DMS79 treated with DMSO at 0.1 percent for 48 hours (cell line): ENCODE results near the gene IGFBP5.
A peak's percentile ranks its signal among the peaks of the same experiment; 100 is the strongest.

ENCODE experiments used
- DNase-seq: peaks from one replicate; lab custom pipeline; 2025; lab: John Stamatoyannopoulos, UW

Gene IGFBP5

DNA sequence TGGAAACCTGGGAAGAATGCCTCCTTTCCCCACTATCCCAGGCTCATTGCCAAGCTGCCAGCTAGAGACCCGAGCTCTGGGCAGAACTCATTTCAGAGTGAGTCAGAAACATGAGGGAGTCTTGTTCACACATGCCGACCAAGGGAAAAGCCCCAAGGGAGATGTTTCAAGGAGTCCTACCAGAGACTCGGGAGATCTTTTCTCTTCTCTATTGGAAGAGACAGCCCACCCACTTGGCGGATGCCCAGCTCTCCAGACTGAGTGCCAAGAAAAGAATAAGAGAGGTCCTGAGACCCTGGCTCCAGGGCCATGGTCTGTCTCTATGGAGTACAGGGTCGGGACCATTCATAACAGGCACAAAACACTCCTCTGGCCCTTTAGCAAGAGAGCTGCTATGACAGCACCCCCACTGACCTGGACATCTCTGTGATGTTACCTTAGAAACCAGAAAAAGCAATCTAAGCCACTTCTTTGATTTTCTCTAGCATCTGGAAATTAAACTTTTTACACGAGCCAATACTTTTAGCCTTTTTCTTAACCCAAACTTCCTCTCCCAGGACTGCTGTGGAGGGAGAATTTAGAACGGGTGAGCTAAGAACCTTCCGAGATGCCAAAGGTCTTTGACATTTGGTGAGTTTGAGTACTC lies 18.5 kb upstream of the IGFBP5 start:
- DNase-seq = peak; percentile 87

DNA sequence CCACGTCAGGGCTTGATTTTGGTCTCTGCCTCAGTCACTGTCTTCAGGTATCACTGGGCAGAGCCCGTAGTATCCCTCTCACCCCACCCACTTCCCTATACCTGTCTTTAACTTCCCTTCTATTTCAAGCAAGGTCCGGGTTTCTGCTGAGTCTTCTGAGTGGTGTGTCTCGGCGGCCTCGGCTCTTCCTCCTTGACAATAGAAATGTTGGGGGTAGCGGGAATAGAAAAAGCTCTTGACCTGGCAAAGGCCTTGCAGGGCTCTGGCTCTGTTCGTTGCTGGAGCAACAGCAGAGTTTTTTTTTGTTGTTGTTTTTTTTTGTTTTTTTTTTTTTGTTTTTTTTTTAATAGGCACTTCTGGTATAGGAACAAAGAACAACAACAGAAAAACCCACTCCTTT lies 16.0 kb upstream of the IGFBP5 start:
- DNase-seq = no peak

DNA sequence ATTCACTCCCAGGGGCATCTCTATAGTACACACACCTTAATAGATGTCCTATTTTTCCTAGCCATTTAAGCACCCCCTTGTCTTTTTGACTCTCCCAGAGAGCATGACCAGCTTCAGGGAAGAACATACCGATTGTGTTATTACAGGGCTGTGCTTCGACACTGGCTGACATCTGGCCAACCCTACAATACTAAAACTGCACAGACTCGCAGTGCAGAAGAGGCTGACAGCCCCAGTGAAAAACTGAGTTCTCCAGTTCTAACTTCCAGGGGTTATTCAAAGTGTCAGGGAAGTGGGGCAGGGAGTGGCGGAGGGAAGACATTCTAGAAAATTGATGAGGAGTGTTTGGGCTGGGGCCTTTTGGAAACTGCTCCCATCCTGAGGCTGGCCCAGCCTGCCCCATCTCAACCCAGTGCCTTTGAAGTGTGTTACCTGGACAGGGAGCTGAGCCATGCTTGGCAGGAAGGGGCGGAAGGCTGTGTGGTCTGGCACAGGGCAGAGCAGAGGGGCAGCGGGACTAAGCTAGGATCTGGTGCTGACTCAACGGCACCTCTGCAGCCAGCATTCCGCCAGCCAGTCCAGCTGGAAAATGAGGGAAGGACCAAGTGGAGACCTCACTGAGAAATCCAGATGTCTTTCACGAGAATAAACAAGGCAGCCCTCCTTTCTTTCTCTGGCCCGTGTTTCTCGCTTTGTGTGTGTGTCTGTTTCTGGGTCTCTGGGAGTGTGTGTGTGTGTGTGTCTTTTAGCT lies 15.4 kb upstream of the IGFBP5 start:
- no peak for DNase-seq

DNA sequence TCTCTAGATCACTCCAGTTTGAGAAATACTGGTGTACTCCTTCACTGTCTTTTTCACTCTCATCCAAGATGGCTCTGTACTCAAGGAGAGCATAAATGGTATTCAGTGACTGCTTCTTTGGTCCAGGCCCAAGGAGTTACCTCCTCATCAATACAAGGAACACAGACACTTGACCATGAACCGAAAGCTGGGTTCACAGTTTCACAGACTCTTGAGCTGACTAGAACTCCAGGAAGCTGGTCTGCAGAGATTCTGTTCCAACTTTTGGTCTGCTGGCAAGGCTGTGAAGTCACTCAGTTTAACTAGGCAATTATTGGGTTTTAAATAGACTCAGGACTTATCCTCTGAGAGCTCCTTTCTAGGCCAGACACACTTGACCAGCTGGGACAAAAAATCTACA lies 7.4 kb upstream of the IGFBP5 start:
- no peak for DNase-seq

DNA sequence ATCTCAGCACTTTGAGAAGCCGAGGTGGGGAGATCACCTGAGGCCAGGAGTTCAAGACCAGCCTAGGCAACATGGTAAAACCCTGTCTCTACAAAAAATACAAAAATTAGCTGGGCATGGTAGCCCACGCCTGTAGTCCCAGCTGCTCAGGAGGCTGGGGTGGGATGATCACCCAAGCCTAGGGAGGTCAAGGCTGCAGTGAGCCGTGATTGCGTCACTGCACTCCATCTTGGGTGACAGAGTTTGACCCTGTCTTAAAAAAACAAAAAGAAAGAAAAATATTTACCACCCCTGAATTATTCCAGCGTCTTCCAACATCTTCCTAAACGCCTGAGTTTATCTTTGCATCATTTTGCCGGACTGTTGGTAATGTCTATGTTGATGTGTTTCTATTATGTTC lies 6.2 kb upstream of the IGFBP5 start:
- DNase-seq = no peak

DNA sequence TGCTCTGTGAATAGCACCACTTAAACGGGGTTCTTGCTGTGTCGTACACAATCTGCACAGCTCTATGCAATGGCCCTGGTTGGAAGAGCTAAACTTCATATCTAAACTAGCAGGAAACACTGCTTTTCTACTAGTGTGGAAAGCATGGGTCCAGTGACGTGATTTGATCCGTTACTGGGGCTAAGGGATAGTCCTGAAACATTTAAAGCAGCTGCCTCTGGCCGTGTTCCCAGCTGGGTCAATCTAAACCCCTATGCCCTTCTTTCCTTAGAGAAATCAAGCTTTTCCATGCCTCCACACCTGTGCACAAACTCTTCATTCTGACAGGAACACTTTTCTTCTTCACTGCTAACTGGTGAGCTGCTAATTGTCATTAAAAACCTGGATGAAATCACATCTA lies 5.4 kb upstream of the IGFBP5 start:
- DNase-seq = peak; percentile 67

DNA sequence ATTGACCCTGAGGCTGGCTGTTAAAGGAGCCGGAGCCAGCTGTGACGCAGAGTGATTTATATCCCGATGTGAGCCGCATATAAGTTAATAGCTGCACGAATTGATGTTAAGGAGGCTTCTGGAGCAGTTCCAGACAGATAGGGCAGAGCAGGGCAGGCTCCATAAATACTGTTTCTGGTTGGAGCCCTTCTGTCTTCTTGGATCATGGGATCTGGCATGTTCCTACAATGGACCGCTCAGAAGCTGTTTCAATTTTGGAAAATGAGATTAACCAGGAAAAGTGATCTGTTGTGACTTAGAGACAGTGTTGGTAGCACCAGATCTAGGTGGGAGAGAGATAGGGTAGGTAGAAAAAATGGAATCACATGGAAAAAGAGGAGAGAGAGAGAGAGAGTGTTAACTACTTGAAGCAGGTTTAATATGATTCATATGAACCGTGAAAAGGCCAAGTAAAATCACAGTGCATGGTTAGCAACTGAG lies 4.8 kb upstream of the IGFBP5 start:
- DNase-seq = peak; percentile 92

DNA sequence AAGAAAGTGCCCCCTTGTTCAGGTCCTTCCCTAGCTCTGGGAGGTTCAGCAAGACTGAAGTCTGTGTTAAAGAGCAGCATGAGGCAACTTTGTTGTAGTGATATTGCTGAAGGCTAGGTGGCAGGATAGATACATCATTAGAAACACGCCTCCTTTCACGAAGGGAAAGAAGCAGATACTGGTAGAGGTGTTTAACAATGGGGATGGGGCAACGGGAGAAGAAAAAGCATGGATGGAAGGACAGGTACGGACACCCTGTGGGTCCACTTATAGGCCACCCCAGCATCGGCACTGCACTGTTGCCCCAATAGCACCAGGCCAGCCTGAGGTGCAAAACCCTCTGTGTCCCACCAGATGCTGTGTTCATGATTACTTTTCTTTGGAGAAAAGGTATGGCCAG lies 3.5 kb upstream of the IGFBP5 start:
- DNase-seq = peak; percentile 73

DNA sequence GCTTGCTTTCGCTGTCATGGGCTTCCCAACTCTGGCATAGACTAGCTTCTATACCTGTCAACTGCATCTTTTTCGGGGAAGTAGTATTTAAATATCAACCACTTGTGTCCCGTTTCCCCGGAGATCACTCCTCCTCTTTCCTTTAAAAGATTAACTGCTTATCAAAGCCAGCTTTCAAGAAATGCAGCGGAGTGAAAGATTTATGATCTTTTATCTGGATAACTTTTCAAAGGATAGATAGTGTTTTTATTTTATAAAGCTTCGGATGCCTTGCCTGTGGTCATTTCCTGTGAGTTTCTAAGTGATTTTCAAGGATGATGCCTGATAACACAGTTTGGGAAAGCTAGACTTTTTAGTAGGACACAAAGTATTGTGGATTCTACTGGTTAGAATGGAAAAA lies 2.9 kb upstream of the IGFBP5 start:
- no peak for DNase-seq

DNA sequence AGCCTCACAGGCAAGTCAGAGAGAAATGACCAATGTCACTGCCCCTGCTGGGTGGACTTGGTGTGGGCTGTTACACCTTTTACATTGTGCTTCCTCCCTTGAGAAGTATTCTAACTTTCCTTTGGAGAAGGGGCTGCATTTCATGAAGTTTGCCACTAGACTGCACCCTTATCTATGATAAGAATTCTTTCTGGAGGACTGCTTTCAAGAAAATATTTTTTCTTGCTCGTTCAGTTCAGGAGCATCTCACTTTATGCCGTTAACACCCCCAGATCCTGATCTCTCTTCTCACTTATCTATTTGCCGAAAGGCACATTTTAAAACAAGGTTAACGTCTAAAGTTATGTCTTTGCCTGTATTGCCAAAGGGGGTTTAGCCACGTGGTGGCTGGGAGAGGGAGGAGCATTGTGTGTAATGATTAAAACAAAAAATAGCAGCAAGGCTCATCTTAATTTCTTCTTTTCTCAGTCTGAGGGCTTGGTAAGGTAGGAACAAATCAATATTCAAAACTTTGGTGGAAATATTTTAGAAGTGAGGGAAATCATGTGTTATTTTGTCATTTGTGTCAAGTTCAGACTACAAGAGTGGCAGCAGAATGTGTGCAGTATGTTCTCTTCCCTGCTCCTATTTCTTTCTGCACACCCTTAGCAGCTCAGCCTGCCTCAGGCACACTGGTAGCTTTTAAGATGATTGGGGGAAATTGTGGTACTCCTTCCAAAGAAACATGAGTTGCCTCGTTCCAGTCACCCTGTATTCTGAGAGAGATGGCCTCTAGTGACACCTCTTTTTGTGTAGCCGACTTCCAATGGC lies 1.6 kb upstream of the IGFBP5 start:
- DNase-seq = peak; percentile 59

DNA sequence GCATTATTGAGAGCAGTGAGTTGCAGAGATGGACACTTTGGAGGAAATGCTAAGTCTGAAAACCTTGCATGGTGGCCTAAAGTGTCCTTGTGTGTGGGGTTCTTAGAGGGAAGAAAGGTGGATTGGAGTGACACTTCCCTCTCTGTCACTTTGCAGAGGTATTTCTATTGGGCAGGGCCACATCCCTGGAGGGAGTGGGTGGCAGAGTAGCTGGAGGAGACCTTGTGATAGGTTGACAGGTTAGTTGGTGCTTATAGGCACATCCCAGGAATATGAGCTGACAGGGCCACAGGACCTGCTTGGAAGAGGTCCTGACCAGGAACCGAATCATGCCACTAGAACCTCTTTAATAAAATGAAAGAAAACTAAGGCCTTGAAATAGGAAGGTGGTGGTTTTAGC lies 972 bp upstream of the IGFBP5 start:
- no peak for DNase-seq

DNA sequence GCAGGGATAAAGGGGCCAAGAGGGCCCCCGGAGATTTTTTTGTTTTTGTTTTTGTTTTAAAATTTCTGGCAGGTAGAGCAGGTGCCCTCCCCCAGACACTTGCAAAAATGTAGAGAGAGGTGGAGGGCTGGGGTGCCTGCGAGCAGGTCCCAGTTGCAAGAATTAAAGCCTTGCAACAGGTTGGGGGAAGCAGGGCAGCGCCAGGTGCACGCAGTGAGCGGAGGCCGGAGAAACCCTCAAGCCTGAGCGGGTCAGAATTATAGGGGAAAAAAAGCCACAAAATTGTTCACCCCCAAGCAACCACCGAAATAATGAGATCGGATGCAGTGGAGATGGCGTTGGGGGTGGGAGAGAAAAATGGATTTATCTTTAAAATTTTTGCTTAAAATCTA lies 527 bp downstream of the IGFBP5 start:
- DNase-seq = peak; percentile 70

DNA sequence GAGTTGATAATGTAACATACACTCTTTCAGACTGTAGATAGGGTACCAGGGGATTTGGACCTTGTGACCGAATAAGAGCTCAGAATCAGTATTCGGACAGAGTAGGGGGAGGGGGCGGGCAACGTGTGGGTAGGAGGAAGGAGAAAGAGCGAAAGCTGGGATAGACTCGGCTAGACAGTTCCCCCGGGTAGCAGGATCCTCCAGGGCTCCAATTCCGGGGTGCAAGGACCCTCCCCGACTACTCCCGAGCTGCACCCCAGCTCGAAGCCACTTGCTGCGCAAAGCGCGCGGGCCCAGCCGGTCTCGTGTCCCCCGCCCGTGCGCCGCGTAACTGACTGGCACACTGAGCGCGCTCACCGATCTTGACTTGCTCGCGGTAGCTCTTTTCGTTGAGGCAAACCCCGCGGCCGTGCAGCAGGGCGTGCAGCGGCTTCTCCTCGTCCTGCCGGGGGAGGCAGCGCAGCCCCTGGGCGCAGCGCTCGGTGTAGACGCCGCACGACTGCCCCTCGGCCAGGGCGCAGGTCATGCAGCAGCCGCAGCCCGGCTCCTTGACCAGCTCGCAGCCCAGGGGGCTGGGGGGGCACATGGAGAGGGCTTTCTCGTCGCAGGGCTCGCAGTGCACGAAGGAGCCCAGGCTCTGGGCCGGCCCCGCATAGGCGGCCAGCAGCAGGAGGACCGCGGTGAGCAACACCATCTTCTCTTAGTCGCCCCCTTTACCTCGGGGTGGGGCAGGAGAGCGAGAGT lies 1.1 kb downstream of the IGFBP5 start:
- DNase-seq = peak; percentile 57

DNA sequence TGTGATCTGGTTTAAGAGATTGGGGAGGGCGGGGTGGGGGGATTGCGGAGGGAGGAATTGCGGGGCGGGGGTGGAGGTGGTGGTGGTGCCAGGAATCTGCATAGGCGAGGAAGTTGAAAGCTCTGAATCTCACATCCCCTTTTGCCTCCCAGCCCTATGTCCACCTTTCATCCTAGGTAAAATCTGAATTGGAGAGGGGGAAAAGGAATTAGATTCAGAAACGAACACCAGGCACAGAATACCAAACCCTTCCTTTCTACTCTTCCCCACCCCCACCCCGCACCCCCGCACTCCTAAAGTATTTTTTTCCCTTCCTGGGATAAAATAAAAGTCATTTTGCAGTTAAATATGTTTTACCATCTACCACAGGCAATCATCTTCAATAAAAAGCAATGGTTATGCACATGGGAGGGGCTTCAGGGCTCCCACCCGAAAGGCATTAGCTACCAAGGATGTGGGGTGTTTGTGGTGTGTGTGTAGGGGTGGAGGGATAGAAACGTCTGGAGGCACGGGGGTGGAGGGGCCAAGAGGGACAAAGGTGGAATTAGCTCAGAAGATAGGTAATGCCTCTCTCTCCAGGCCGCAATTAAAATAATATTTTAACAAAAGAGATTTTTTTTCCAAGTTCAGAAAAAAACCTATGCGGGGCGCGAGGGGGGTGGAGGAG lies 1.8 kb downstream of the IGFBP5 start:
- DNase-seq = peak; percentile 63

DNA sequence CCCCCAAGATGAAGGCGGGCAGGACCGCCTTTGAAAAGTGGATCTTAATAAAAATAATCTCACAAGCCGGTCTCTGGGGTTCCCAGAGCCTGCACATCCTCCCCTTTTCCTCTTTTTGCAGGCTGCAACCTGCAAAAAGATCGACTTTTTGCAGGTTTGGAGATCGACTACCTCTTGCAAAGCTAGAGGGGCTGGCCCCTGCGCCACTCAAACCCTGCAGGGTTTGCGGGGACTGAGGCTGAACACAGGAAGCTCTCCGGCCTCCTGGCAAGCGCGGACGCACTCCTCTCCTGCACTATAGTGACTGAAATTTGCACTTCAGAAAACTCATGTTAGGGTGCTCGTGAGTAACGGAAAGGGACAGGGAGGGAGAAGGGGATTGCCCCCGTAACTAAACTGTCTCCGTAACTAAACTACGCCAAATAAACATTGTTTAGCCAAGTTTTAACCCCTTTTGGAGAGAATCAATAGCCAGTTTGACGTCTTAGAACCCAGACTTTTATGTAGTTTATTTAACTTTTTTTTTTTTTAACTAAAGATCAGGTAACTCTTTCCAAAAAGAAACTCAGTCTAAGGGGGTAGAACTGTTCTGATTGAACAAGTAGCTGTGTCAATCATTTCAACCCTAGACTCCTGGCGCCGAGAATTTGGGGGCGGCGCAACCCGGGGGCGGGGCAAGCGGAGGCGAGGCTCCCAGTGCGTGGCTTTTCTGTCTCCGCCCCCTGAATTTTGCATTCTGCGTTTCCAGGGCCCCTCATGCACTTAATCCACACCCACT lies 2.5 kb downstream of the IGFBP5 start:
- DNase-seq = peak; percentile 91

DNA sequence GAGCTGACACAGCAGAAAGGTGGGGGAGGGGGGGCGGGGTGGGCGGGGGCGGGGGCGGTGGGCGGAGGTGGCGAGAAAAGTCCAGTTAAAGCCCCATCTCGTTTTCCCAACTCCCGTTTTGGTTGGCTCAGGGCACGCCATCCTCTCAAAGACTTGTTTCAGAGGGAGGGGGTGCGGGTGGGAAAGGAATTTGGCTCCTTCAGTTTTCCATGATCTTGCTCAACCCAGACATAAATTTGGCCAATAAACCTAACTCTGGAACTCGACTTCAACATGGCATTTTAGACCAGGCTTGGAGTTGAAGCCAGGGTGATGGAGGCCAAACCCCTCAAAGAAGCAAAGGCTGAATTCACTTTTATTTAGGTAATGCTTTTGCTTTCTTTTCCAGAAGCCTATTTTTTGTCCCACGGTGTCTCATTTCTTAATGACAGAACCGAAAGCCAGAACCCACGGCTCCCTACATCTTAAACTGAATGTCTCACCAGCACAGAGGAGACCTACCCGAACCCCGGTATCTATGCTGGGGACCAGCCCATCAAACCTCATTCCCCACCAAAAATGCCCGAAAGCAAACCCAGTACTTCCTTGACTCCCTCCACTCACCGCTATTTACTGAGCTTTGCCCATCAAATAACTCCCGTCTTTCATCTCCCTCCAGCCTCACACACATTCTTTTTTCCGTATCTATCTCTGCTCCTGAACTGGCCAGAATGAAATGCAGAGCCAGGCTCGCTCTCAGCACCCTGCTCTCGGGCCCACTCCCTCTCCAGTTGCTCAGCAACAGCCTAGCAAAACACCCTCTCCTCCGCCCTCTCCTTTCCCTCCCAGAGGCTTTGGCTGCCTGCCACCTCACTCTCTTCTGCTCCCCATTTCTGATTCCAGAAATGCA lies 4.3 kb downstream of the IGFBP5 start:
- DNase-seq = peak; percentile 94

DNA sequence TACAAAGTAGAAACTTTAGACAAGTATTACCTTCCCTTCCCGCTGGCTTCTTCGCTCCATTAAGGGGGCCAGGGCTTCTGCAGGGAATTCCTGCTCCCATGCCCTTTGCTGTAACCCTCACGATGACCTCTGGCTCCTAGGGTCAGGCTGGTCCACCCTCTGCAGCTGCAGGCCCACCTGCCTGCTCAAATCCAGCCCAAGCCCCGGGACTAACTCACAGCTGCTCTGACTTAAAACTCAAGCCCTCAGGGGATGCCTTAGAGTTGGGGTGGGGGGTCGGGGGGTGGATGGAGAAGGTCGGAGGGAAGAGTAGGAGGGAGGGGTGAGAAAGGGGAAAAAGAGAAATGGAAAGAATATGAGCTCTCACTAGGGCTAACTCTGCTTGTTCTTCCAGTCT lies 4.9 kb downstream of the IGFBP5 start:
- no peak for DNase-seq

DNA sequence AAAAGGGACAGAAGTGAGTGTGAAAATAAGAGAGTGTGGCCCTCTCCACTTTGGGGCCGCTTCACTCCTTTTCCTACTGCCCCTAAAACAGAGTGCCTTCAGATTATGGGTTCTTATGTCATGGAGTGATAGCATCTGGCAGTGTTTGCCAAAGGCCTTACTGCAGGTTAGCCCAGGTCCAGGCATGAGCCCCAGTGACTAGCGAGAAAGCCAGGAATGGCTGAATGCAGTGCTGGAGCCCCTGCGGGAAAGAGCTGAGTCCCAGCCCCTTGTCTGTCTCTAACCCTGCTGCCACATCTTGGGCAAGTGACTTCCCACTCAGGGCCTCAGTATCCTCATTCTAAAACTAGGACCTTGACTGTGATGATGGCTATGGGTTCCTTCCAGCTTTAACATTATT lies 6.0 kb downstream of the IGFBP5 start:
- no peak for DNase-seq

DNA sequence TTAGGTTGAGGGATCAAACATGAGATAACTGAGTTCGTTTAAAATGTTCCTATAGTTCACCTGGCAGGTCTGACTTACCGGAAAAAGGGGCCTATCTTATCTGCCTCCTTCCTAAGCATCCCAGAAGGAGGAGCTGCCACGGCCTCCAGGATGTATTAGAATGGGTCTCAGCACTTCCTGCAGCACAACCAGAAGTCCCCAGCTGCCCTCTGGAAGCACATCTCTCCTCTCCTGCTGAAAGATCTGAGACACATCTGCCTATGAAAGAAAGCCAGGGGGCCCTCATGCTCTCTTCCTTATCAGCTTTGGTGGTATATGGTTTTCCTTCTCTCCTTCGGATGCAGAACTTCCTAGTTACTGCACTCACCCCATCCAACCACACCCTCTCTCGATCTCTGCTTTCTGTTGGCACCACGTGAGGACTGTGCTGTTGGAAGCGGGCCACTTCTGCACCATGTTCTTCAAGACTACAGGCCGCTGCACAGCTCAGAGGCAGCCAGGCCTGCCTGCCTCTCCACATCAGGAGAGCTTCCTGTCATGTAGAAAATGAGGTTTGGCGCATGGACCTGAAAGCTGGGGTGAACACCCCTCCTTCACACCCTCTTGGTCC lies 6.5 kb downstream of the IGFBP5 start:
- peak; percentile 58 for DNase-seq
